HepG2 (cell line): ENCODE results near the gene SPOP. TPM values are rescaled to one million over a fixed set of nuclear protein-coding genes. Genes with fewer than 3 reads are reported as not detected.

Experiments used
- ATAC-seq: fragments of 200-7000 bp; cut with Tn5 transposase; 3 replicates; pipeline ENCODE4 v1.9.1; 2020; ENCODE audit warnings: mild to moderate bottlenecking, moderate library complexity
- BruUV-seq: library from RNA; stranded (reverse); fragments of 400-500 nt; replicated peaks from 2 replicates; lab custom pipeline; 2021; lab: Mats Ljungman, UMichigan
- CTCF ChIA-PET: fragments of 300-600 bp; formaldehyde crosslinking; extraction: SDS; loops from one replicate; lab custom pipeline; 2021; ENCODE audit warnings: low total read pairs, inconsistent platforms, low intra/inter-chr PET ratio; lab: Yijun Ruan, JAX
- POLR2A ChIA-PET: fragments of 350-600 bp; sonication (Branson Sonifier 250); formaldehyde crosslinking; loops from one replicate; lab custom pipeline; 2020; ENCODE audit warnings: antibody characterized with exemption, inconsistent platforms; lab: Yijun Ruan, JAX
- DNase-seq: peaks from one replicate; pipeline ENCODE4 v3.0.0-alpha.2; 2015; ENCODE audit warnings: low spot score
- FAIRE-seq: peaks from 3 replicates; lab custom pipeline; 2011; peaks lifted over from hg19 to GRCh38; lab: Jason Lieb, UNC
- H2AFZ ChIP-seq: one replicate; pipeline ENCODE4 v1.6.1; 2011; ENCODE audit warnings: low read length, inconsistent platforms
- H3K27ac ChIP-seq: fragments of 300-600 bp; 3 replicates; pipeline ENCODE4 v1.8.0; 2011; ENCODE audit warnings: mixed run types, mild to moderate bottlenecking, mixed read lengths, low read length, inconsistent platforms; ENCODE audit not compliant: insufficient read depth; ENCODE audit errors: extremely low read length
- H3K27me3 ChIP-seq, 2 experiments: fragments of 200-600 bp in 1 of 2; 2 replicates in 1 of 2; 3 replicates in 1 of 2; pipeline versions ENCODE4 v1.6.0 to v1.8.0; 2011; ENCODE audit warnings: low read length in 2 of 2, mild to moderate bottlenecking in 2 of 2, moderate library complexity in 2 of 2, inconsistent platforms in 1 of 2; ENCODE audit not compliant: insufficient read depth in 2 of 2, control insufficient read depth in 1 of 2
- H3K36me3 ChIP-seq, 2 experiments: fragments of 200-600 bp in 1 of 2; replicated peaks in 1 of 2; 2 replicates in 1 of 2; 3 replicates in 1 of 2; pipeline versions ENCODE4 v1.5.1 to v1.8.0; 2011; ENCODE audit warnings: low read length in 2 of 2, inconsistent platforms in 1 of 2; ENCODE audit not compliant: insufficient read depth in 2 of 2, control insufficient read depth in 1 of 2
- H3K4me1 ChIP-seq: 2 replicates; pipeline ENCODE4 v1.5.1; 2012; ENCODE audit warnings: low read length, inconsistent platforms; ENCODE audit not compliant: insufficient read depth
- H3K4me2 ChIP-seq: 2 replicates; pipeline ENCODE4 v1.6.0; 2011; ENCODE audit warnings: low read depth, low read length, inconsistent platforms
- H3K4me3 ChIP-seq, 3 experiments: fragments of 200-600 bp in 1 of 3; sonication (generic), shearing (Covaris generic) in 1 of 3; replicated peaks in 1 of 3; 2 replicates each; pipeline ENCODE4 v1.5.1; 2011 to 2016; ENCODE audit warnings: low read length in 3 of 3, inconsistent platforms in 2 of 3, low read depth in 2 of 3, mild to moderate bottlenecking in 2 of 3, control low read depth in 1 of 3, mixed read lengths in 1 of 3; ENCODE audit not compliant: insufficient read depth in 1 of 3
- H3K79me2 ChIP-seq: one replicate; pipeline ENCODE4 v1.6.1; 2011; ENCODE audit warnings: low read length, inconsistent platforms; ENCODE audit not compliant: insufficient read depth
- H3K9ac ChIP-seq: 2 replicates; pipeline ENCODE4 v1.6.0; 2011; ENCODE audit warnings: mild to moderate bottlenecking, low read depth, low read length, inconsistent platforms; ENCODE audit not compliant: insufficient read depth
- H3K9me3 ChIP-seq: 2 replicates; pipeline ENCODE4 v1.5.1; 2012; ENCODE audit warnings: mild to moderate bottlenecking, low read length
- H4K20me1 ChIP-seq: 2 replicates; pipeline ENCODE4 v1.6.0; 2011; ENCODE audit warnings: inconsistent platforms, mild to moderate bottlenecking, low read length, moderate library complexity; ENCODE audit not compliant: insufficient read depth
- CBX5 ChIP-seq: sonication (generic); formaldehyde crosslinking; IDR thresholded peaks from 2 replicates; pipeline ENCODE4 v1.4.0; 2020; ENCODE audit warnings: missing genetic modification reagents, borderline replicate concordance
- CC2D1A ChIP-seq: sonication (generic); formaldehyde crosslinking; IDR thresholded peaks from 2 replicates; pipeline ENCODE4 v1.8.1; 2023; ENCODE audit warnings: mild to moderate bottlenecking, missing genetic modification reagents
- EHMT2 ChIP-seq: fragments of 200-600 bp; sonication (generic); IDR thresholded peaks from 2 replicates; pipeline ENCODE4 v1.7.0; 2017; ENCODE audit warnings: antibody characterized with exemption, low read depth, low read length, borderline replicate concordance
- GFI1 ChIP-seq: sonication (generic); formaldehyde crosslinking; IDR thresholded peaks from 2 replicates; pipeline ENCODE4 v1.5.0; 2020; ENCODE audit warnings: missing genetic modification reagents, mild to moderate bottlenecking, borderline replicate concordance
- HNF4G ChIP-seq, 2 experiments: sonication (generic) in 1 of 2; formaldehyde crosslinking in 1 of 2; IDR thresholded peaks; 2 replicates each; pipeline versions ENCODE4 v1.4.0 to v1.6.1; 2011 to 2020; ENCODE audit warnings: borderline replicate concordance in 2 of 2, low read depth in 2 of 2, mild to moderate bottlenecking in 2 of 2, low read length in 1 of 2, missing genetic modification reagents in 1 of 2, moderate library complexity in 1 of 2
- KLF11 ChIP-seq: IDR thresholded peaks from 2 replicates; pipeline ENCODE4 v1.6.1; 2016; ENCODE audit warnings: missing compliant biosample characterization
- MEF2D ChIP-seq: sonication (generic); formaldehyde crosslinking; IDR thresholded peaks from 2 replicates; pipeline ENCODE4 v1.5.1; 2020; ENCODE audit warnings: mild to moderate bottlenecking, missing genetic modification reagents
- THYN1 ChIP-seq: sonication (generic); formaldehyde crosslinking; IDR thresholded peaks from 2 replicates; pipeline ENCODE4 v1.8.1; 2023; ENCODE audit warnings: low read depth, mild to moderate bottlenecking, moderate library complexity, missing genetic modification reagents, borderline replicate concordance
- ZNF12 ChIP-seq: sonication (generic); formaldehyde crosslinking; IDR thresholded peaks from 2 replicates; pipeline ENCODE4 v1.5.0; 2020; ENCODE audit warnings: missing genetic modification reagents
- ZNF205 ChIP-seq: IDR thresholded peaks from 2 replicates; pipeline ENCODE4 v1.6.1; 2018; ENCODE audit warnings: missing biosample characterization, missing genetic modification reagents
- WGBS: methylation state at CpG from one replicate; pipeline ENCODE4 v1.1.6; 2017; ENCODE audit warnings: low lambda C conversion rate; 5-methylcytosine and 5-hydroxymethylcytosine counted together
- in situ Hi-C: cut with HindIII; loops from 2 replicates; pipeline ENCODE4 v1.10.0; 2017; ENCODE audit warnings: low pct_unique_long_range_greater_than_20kb; ENCODE audit not compliant: extremely low pct_ligation_motif_present
- intact Hi-C: fragments of 100-400 bp; cut with micrococcal nuclease; formaldehyde crosslinking; loops from one replicate; pipeline ENCODE4 v1.10.0; 2022; ENCODE audit not compliant: unreplicated experiment
- polyA plus RNA-seq, 8 experiments: library from polyadenylated mRNA; depleted of rRNA in 3 of 8; stranded (reverse) in 7 of 8; unstranded in 1 of 8; fragments of >200 nt; fragmentation: Illumina TruSeq in 4 of 8; extraction: Trizol in 4 of 8; gene quantifications; 2 replicates each; pipeline versions ENCODE4 v1.2.1 to v1.2.3, GENCODE V29; 2011 to 2016; ENCODE audit warnings: low read depth in 4 of 8, missing spikeins in 1 of 8, mixed read lengths in 1 of 8; ENCODE audit not compliant: insufficient read depth in 1 of 8
- total RNA-seq, 5 experiments: library from RNA; depleted of rRNA; stranded (reverse); fragments of >200 nt; fragmentation: Illumina TruSeq; extraction: Trizol; gene quantifications; 2 replicates each; pipeline ENCODE4 v1.2.3, GENCODE V29; 2016; ENCODE audit warnings: low read depth in 1 of 5
- TF ChIP-seq, protein P1 (sequence below): sonication (generic); formaldehyde crosslinking; IDR thresholded peaks from 2 replicates; pipeline ENCODE4 v1.4.0; 2020; ENCODE audit warnings: mild to moderate bottlenecking, low read depth, missing genetic modification reagents
- TF ChIP-seq, protein P2 (sequence below): sonication (generic); formaldehyde crosslinking; IDR thresholded peaks from 2 replicates; pipeline ENCODE4 v1.4.0; 2020; ENCODE audit warnings: mild to moderate bottlenecking, missing genetic modification reagents
- TF ChIP-seq, protein P3 (sequence below): sonication (generic); formaldehyde crosslinking; IDR thresholded peaks from 2 replicates; pipeline ENCODE4 v1.4.0; 2020; ENCODE audit warnings: missing genetic modification reagents
- TF ChIP-seq, protein P4 (sequence below): sonication (generic); formaldehyde crosslinking; IDR thresholded peaks from 2 replicates; pipeline ENCODE4 v1.5.0; 2020; ENCODE audit warnings: missing genetic modification reagents

SPOP gene
- total and polyA plus RNA-seq, 2 of the 13 experiments (the other 11 are each of a cell fraction or from before 2014, with no cell fraction given): 52.8 to 60.8 TPM

DNA sequence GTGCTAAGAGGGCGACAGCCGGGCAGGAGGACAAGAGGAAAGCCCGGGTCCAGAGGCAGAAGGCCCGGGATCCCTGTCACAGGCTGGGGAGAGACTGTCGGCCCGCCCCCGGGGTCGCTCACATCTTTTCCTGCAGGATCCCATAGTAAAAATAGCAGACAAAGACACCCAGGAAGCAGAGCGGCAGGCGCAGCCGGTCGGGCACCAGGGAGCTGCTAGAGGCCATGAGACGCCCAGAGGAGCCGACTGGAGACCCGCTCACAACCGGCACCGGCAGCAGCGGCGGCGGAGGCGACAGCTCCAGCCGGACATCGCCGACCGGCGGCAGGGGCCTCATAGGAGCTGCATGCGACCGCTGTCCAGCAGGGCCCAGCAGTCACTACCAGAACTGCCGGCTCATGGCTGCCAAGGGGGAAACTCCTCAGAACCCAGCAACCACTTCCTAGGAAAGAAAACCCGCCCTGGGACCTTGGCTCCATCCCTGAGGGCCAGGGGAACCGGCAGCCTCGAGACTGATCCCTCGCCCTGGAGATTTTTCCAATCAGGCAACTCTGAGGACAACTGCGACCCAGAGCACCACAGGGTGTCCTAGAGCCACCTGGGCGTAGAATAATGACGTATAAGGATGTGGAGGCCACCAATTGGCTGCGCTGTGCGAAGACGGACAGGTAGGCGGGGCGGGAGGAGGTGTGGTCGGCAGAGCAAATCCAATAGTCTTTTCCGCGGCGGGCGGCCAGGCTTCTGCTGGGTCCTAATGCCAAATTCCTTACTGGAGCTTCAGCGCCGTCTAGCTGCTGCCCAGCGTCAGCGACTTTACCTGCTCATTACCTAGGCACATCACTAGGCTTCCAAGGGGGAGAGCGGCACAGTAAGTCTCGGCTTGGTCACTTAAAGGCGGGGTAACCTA, 30.0 kb upstream of the SPOP start, which contains the start of gene SLC35B1:
TSS of gene SLC35B1 (minus strand) at position 357 of the 907 bp plus-strand sequence. CDS start at position 226, 131 bp downstream.
- WGBS: 2% methylated on average over 32 of the region's 53 CpGs
- peak; percentile 99 for FAIRE-seq
- peaks cover 21% of the 10 kb centered on the region for H3K79me2 ChIP-seq
- TF ChIP-seq, protein P1, sequence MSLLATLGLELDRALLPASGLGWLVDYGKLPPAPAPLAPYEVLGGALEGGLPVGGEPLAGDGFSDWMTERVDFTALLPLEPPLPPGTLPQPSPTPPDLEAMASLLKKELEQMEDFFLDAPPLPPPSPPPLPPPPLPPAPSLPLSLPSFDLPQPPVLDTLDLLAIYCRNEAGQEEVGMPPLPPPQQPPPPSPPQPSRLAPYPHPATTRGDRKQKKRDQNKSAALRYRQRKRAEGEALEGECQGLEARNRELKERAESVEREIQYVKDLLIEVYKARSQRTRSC (CRISPR knock-in tag): no peak
- TF ChIP-seq GFI1: peak; percentile 47; the same call in 1 of the 2 replicates
- 0 out of 2 replicates have a peak, but pooled peaks have one; percentile 78 for TF ChIP-seq KLF11
- TF ChIP-seq CBX5 (CRISPR knock-in tag): peak; percentile 85; the same call in 1 of the 2 replicates
- TF ChIP-seq HNF4G (IDR thresholded peaks at IDR 0.05; ENCODE audit: borderline replicate concordance, low read depth, low read length): peak; percentile 28; the same call in 1 of the 2 replicates
- 0 out of 2 replicates have a peak, but pooled peaks have one; percentile 59 for TF ChIP-seq HNF4G (CRISPR knock-in tag; IDR thresholded peaks at IDR 0.05; ENCODE audit: borderline replicate concordance, low read depth)
- TF ChIP-seq, protein P2, sequence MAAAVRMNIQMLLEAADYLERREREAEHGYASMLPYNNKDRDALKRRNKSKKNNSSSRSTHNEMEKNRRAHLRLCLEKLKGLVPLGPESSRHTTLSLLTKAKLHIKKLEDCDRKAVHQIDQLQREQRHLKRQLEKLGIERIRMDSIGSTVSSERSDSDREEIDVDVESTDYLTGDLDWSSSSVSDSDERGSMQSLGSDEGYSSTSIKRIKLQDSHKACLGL (CRISPR knock-in tag): peak; percentile 89; the same call in 1 of the 2 replicates
- TF ChIP-seq CC2D1A (CRISPR knock-in tag): no peak
- no peak; the same call in 1 of the 2 replicates for TF ChIP-seq ZNF12 (CRISPR knock-in tag)
- TF ChIP-seq MEF2D: peak; percentile 79
- 0 out of 2 replicates have a peak, but pooled peaks have one; percentile 53 for TF ChIP-seq ZNF205 (CRISPR knock-in tag)
- TF ChIP-seq THYN1 (CRISPR knock-in tag): no peak
- TF ChIP-seq, protein P3, sequence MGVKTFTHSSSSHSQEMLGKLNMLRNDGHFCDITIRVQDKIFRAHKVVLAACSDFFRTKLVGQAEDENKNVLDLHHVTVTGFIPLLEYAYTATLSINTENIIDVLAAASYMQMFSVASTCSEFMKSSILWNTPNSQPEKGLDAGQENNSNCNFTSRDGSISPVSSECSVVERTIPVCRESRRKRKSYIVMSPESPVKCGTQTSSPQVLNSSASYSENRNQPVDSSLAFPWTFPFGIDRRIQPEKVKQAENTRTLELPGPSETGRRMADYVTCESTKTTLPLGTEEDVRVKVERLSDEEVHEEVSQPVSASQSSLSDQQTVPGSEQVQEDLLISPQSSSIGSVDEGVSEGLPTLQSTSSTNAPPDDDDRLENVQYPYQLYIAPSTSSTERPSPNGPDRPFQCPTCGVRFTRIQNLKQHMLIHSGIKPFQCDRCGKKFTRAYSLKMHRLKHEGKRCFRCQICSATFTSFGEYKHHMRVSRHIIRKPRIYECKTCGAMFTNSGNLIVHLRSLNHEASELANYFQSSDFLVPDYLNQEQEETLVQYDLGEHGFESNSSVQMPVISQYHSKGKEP (CRISPR knock-in tag): no peak
- TF ChIP-seq, protein P4, sequence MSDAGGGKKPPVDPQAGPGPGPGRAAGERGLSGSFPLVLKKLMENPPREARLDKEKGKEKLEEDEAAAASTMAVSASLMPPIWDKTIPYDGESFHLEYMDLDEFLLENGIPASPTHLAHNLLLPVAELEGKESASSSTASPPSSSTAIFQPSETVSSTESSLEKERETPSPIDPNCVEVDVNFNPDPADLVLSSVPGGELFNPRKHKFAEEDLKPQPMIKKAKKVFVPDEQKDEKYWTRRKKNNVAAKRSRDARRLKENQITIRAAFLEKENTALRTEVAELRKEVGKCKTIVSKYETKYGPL (CRISPR knock-in tag): peak; percentile 50; the same call in 1 of the 2 replicates
- no peak for TF ChIP-seq EHMT2

More for the DNA sequence above, 30.0 kb upstream of the SPOP start, which contains the start of gene SLC35B1:
- in situ Hi-C loops: loop anchor here (5.0 to 10.0 kb wide), 2 partner anchors 273 to 289 kb away; partner anchors contain the start of gene DLX3
- no TSS peak for BruUV-seq
- Histone ChIP-seq H3K4me2 (peak within 1 kb of the TSS; percentile 84), H2AFZ (peak within 1 kb of the TSS; percentile 18), H3K4me1 (peaks cover 54% of the 10 kb centered on the region), H3K4me3 (peak within 1 kb of the TSS; percentile 76 to 95 (median 83)), H3K27me3 (no peaks in the 10 kb centered on the region; a peak in 1 of 5 replicates), H3K9me3 (no peaks in the 10 kb centered on the region), H3K36me3 (peaks cover 16 to 27% of the 10 kb centered on the region in 2 experiments), H4K20me1 (0 out of 2 replicates have a peak, but pooled peaks cover 3% of the 10 kb centered on the region), H3K27ac (peak within 1 kb of the TSS; percentile 93), H3K9ac (peak within 1 kb of the TSS; percentile 97)
- DNase-seq: peak; percentile 99
- ChIA-PET POLR2A (interaction anchor here (0.6 to 2.7 kb wide), 17 partner anchors 9 to 293 kb away, joined by 3 to 46 read pairs (median 4); partner anchors contain the start of genes FAM117A, KAT7, PHB1 and SPOP), CTCF (interaction anchor here (1.0 to 2.5 kb wide), 3 partner anchors 132 to 140 kb away, joined by 3 to 11 read pairs (median 6); partner anchors contain the start of gene NXPH3)
- intact Hi-C loops: loop anchor here (1.0 to 5.0 kb wide), 4 partner anchors 71 to 289 kb away; partner anchors contain the start of gene DLX3
- peak; percentile 93 for ATAC-seq
